Keratinocyte (primary cell): ENCODE results near the gene SCAI. TPM values are rescaled to one million over a fixed set of nuclear protein-coding genes. Genes with fewer than 3 reads are reported as not detected.

Experiments used
- DNase-seq: peaks from one replicate; pipeline ENCODE4 v3.0.0-alpha.2; 2011; ENCODE audit warnings: low read depth, missing footprints, low spot score
- FAIRE-seq: peaks from 2 replicates; lab custom pipeline; 2011; peaks lifted over from hg19 to GRCh38; lab: Jason Lieb, UNC
- H2AFZ ChIP-seq: 2 replicates; pipeline ENCODE4 v1.6.0; 2012; ENCODE audit warnings: low read length, control low read depth, inconsistent platforms; ENCODE audit not compliant: control insufficient read depth
- H3K27ac ChIP-seq: 2 replicates; pipeline ENCODE4 v1.5.1; 2011; ENCODE audit warnings: low read length; ENCODE audit not compliant: control insufficient read depth, insufficient read depth
- H3K27me3 ChIP-seq: 3 replicates; pipeline ENCODE4 v1.6.0; 2011; ENCODE audit warnings: low read length; ENCODE audit not compliant: control insufficient read depth, insufficient read depth; ENCODE audit errors: extremely low read depth
- H3K36me3 ChIP-seq, 2 experiments: 2 replicates in 1 of 2; 3 replicates in 1 of 2; pipeline ENCODE4 v1.5.1; 2011; ENCODE audit warnings: low read length in 2 of 2, mild to moderate bottlenecking in 1 of 2; ENCODE audit not compliant: control insufficient read depth in 2 of 2, insufficient read depth in 2 of 2; ENCODE audit errors: extremely low read depth in 1 of 2
- H3K4me1 ChIP-seq: 3 replicates; pipeline ENCODE4 v1.5.1; 2011; ENCODE audit warnings: low read length; ENCODE audit not compliant: control insufficient read depth, insufficient read depth; ENCODE audit errors: extremely low read depth
- H3K4me2 ChIP-seq: 3 replicates; pipeline ENCODE4 v1.6.0; 2011; ENCODE audit warnings: low read depth, low read length; ENCODE audit not compliant: control insufficient read depth, insufficient read depth; ENCODE audit errors: extremely low read depth
- H3K4me3 ChIP-seq, 3 experiments: fragments of 200-600 bp in 1 of 3; sonication (generic) in 1 of 3; 2 replicates in 2 of 3; 3 replicates in 1 of 3; pipeline ENCODE4 v1.5.1; 2011 to 2016; ENCODE audit warnings: low read length in 3 of 3, mild to moderate bottlenecking in 3 of 3, control low read depth in 2 of 3, inconsistent platforms in 1 of 3, low read depth in 1 of 3, mixed read lengths in 1 of 3, mixed run types in 1 of 3, moderate library complexity in 1 of 3; ENCODE audit not compliant: control insufficient read depth in 2 of 3, insufficient read depth in 2 of 3; ENCODE audit errors: extremely low read depth in 1 of 3
- H3K79me2 ChIP-seq: 2 replicates; pipeline ENCODE4 v1.6.0; 2012; ENCODE audit warnings: low read length; ENCODE audit not compliant: control insufficient read depth, insufficient read depth
- H3K9ac ChIP-seq: 3 replicates; pipeline ENCODE4 v1.6.0; 2011; ENCODE audit warnings: low read length; ENCODE audit not compliant: control insufficient read depth, insufficient read depth; ENCODE audit errors: extremely low read depth
- H3K9me1 ChIP-seq: 3 replicates; pipeline ENCODE4 v1.6.0; 2011; ENCODE audit warnings: low read length; ENCODE audit not compliant: control insufficient read depth, insufficient read depth; ENCODE audit errors: extremely low read depth
- H3K9me3 ChIP-seq: 2 replicates; pipeline ENCODE4 v1.5.1; 2012; ENCODE audit warnings: low read depth, low read length; ENCODE audit not compliant: control insufficient read depth
- H4K20me1 ChIP-seq: 3 replicates; pipeline ENCODE4 v1.6.0; 2011; ENCODE audit warnings: low read length; ENCODE audit not compliant: control insufficient read depth, insufficient read depth; ENCODE audit errors: extremely low read depth
- CTCF ChIP-seq, 3 experiments: IDR thresholded peaks in 1 of 3; conservative IDR thresholded peaks in 1 of 3; optimal IDR thresholded peaks in 1 of 3; 2 replicates in 2 of 3; 3 replicates in 1 of 3; pipeline versions ENCODE3 to v1.5.1; 2011; ENCODE audit warnings: low read length in 3 of 3, mild to moderate bottlenecking in 3 of 3, moderate library complexity in 2 of 3, control low read depth in 1 of 3, inconsistent platforms in 1 of 3; ENCODE audit not compliant: insufficient read depth in 2 of 3; ENCODE audit errors: extremely low read depth in 1 of 3
- EZH2 ChIP-seq: IDR thresholded peaks from one replicate; pipeline ENCODE4 v1.6.1; 2012; ENCODE audit warnings: inconsistent platforms, mild to moderate bottlenecking, low read length, moderate library complexity
- dilution Hi-C: fragments of 300-500 bp; cut with MboI; formaldehyde crosslinking; loops from one replicate; pipeline ENCODE4 v1.7.0; 2020; ENCODE audit warnings: low sequenced_read_pairs; ENCODE audit not compliant: extremely low pct_ligation_motif_present
- polyA plus RNA-seq, 5 experiments: library from polyadenylated mRNA; depleted of rRNA in 3 of 5; stranded (reverse) in 3 of 5; stranded (forward) in 1 of 5; unstranded in 1 of 5; fragments of >200 nt; gene quantifications; 1 replicate in 1 of 5; 2 replicates in 3 of 5; 3 replicates in 1 of 5; pipeline versions ENCODE4 v1.2.1 to v1.2.3, GENCODE V29; 2011 to 2012; ENCODE audit warnings: missing spikeins in 2 of 5, low read depth in 1 of 5, low replicate concordance in 1 of 5

SCAI gene
- polyA plus RNA-seq, 1 donor (not counting 4 experiments of a cell fraction or from before 2014, with no cell fraction given), result 3.0 TPM

GRCh38 chr9:125134976-125135375, 8.4 kb downstream of the SCAI start:
- Histone ChIP-seq H3K9me1 (no peaks in the 10 kb centered on the region), H3K9me3 (no peaks in the 10 kb centered on the region), H4K20me1 (no peaks in the 10 kb centered on the region), H3K9ac (no peak overlapping the region), H2AFZ (no peak overlapping the region), H3K27ac (no peak overlapping the region), H3K79me2 (no peaks in the 10 kb centered on the region), H3K4me1 (no peaks in the 10 kb centered on the region), H3K4me3 (no peak overlapping the region), H3K27me3 (no peaks in the 10 kb centered on the region), H3K4me2 (no peak overlapping the region), H3K36me3 (no peaks in the 10 kb centered on the region)
- FAIRE-seq, result no peak
- no peak for DNase-seq
- TF ChIP-seq EZH2 (no peak), CTCF (optimal IDR thresholded peaks at IDR 0.05 in 1 of 3, IDR thresholded peaks at IDR 0.05 in 1 of 3, conservative IDR thresholded peaks at IDR 0.05 in 1 of 3; ENCODE audit: extremely low read depth in 1 of 3, insufficient read depth in 2 of 3, low read length in 3 of 3) (no peak)
- dilution Hi-C loops, result no loop called here

GRCh38 chr9:125133403-125134329, 9.7 kb downstream of the SCAI start:
- H3K9ac ChIP-seq, result no peak overlapping the region

More at GRCh38 chr9:125133403-125134329, 9.7 kb downstream of the SCAI start:
- no peaks in the 10 kb centered on the region for H3K79me2 ChIP-seq
- FAIRE-seq (no peak), DNase-seq (no peak)
- H3K27ac ChIP-seq, result no peak overlapping the region
- H3K4me3 ChIP-seq, result no peak overlapping the region
- no peaks in the 10 kb centered on the region for H3K9me3 ChIP-seq
- no peaks in the 10 kb centered on the region for H3K9me1 ChIP-seq
- TF ChIP-seq EZH2 (no peak), CTCF (optimal IDR thresholded peaks at IDR 0.05 in 1 of 3, IDR thresholded peaks at IDR 0.05 in 1 of 3, conservative IDR thresholded peaks at IDR 0.05 in 1 of 3; ENCODE audit: extremely low read depth in 1 of 3, insufficient read depth in 2 of 3, low read length in 3 of 3) (no peak)
- H2AFZ ChIP-seq, result no peak overlapping the region
- H3K4me1 ChIP-seq, result no peaks in the 10 kb centered on the region
- no peak overlapping the region for H3K4me2 ChIP-seq
- H4K20me1 ChIP-seq, result no peaks in the 10 kb centered on the region
- H3K27me3 ChIP-seq, result no peaks in the 10 kb centered on the region
- no peaks in the 10 kb centered on the region for H3K36me3 ChIP-seq
- dilution Hi-C loops, result no loop called here
